Measurements from ENCODE around the gene CUTA. TPM values are rescaled to one million over a fixed set of nuclear protein-coding genes. Genes with fewer than 3 reads are reported as not detected.

CUTA gene
- polyA plus RNA-seq, 1 experiment, result 298 TPM

GRCh38 chr6:33433001-33433543, 15.2 kb upstream of the CUTA start:
- H3K4me3 ChIP-seq (ENCODE audit: low read depth, low read length), result no peak overlapping the region
- ChIA-PET CTCF (interaction anchor here (1.2 kb wide), 1 partner anchor 42 kb away, joined by 3 read pairs; no protein-coding TSS in a partner anchor), POLR2A (interaction anchor here (0.6 kb wide), 1 partner anchor 37 kb away, joined by 5 read pairs; no protein-coding TSS in a partner anchor)
- H3K27ac ChIP-seq (ENCODE audit: low read depth, low read length), result peak overlapping the region; percentile 11
- no peak for DNase-seq (ENCODE audit: low read depth, low spot score)
- H3K27me3 ChIP-seq (ENCODE audit: control insufficient read depth, insufficient read depth, low read length), result no peaks in the 10 kb centered on the region
- TF ChIP-seq, protein P1, sequence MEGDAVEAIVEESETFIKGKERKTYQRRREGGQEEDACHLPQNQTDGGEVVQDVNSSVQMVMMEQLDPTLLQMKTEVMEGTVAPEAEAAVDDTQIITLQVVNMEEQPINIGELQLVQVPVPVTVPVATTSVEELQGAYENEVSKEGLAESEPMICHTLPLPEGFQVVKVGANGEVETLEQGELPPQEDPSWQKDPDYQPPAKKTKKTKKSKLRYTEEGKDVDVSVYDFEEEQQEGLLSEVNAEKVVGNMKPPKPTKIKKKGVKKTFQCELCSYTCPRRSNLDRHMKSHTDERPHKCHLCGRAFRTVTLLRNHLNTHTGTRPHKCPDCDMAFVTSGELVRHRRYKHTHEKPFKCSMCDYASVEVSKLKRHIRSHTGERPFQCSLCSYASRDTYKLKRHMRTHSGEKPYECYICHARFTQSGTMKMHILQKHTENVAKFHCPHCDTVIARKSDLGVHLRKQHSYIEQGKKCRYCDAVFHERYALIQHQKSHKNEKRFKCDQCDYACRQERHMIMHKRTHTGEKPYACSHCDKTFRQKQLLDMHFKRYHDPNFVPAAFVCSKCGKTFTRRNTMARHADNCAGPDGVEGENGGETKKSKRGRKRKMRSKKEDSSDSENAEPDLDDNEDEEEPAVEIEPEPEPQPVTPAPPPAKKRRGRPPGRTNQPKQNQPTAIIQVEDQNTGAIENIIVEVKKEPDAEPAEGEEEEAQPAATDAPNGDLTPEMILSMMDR (IDR thresholded peaks at IDR 0.05; ENCODE audit: low read depth, low read length), result no peak
- H3K9me3 ChIP-seq (ENCODE audit: control insufficient read depth, insufficient read depth, low read length), result no peaks in the 10 kb centered on the region

- Histone ChIP-seq H3K27me3 (ENCODE audit: control insufficient read depth, insufficient read depth, low read length) (no peaks in the 10 kb centered on the region), H3K9me3 (ENCODE audit: control insufficient read depth, insufficient read depth, low read length) (no peaks in the 10 kb centered on the region), H3K4me3 (ENCODE audit: low read depth, low read length) (no peak overlapping the region), H3K27ac (ENCODE audit: low read depth, low read length) (no peak overlapping the region)
- CTCF ChIA-PET, result no interaction called here
- DNase-seq (ENCODE audit: low read depth, low spot score), result no peak
- TF ChIP-seq, protein P1 (IDR thresholded peaks at IDR 0.05; ENCODE audit: low read depth, low read length), result no peak
- POLR2A ChIA-PET, result no interaction called here
These were observed 14.6 kb upstream of the CUTA start for GRCh38 chr6:33432546-33432945.

GRCh38 chr6:33431880-33432541, 14.1 kb upstream of the CUTA start:
- H3K27ac ChIP-seq (ENCODE audit: low read depth, low read length), result no peak overlapping the region
- H3K4me3 ChIP-seq (ENCODE audit: low read depth, low read length), result no peak overlapping the region
- H3K9me3 ChIP-seq (ENCODE audit: control insufficient read depth, insufficient read depth, low read length), result no peaks in the 10 kb centered on the region
- ChIA-PET POLR2A (interaction anchor here (0.6 to 1.3 kb wide), 2 partner anchors 22 to 1056 kb away, joined by 4 to 6 read pairs; no protein-coding TSS in a partner anchor), CTCF (no interaction called here)
- TF ChIP-seq, protein P1 (IDR thresholded peaks at IDR 0.05; ENCODE audit: low read depth, low read length), result no peak
- H3K27me3 ChIP-seq (ENCODE audit: control insufficient read depth, insufficient read depth, low read length), result no peaks in the 10 kb centered on the region
- DNase-seq (ENCODE audit: low read depth, low spot score), result no peak

GRCh38 chr6:33430991-33431879, 13.3 kb upstream of the CUTA start:
- no peak for DNase-seq (ENCODE audit: low read depth, low spot score)
- TF ChIP-seq, protein P1 (IDR thresholded peaks at IDR 0.05; ENCODE audit: low read depth, low read length), result no peak
- Histone ChIP-seq H3K27me3 (ENCODE audit: control insufficient read depth, insufficient read depth, low read length) (no peaks in the 10 kb centered on the region), H3K27ac (ENCODE audit: low read depth, low read length) (no peak overlapping the region), H3K4me3 (ENCODE audit: low read depth, low read length) (peak overlapping the region; percentile 25; the same call in 1 of the 2 replicates), H3K9me3 (ENCODE audit: control insufficient read depth, insufficient read depth, low read length) (no peaks in the 10 kb centered on the region)
- POLR2A ChIA-PET, result interaction anchor here (0.6 to 1.7 kb wide), 5 partner anchors 9 to 1055 kb away, joined by 3 to 6 read pairs (median 4); partner anchors contain the start of genes RPS18 and VPS52
- CTCF ChIA-PET, result interaction anchor here (0.6 to 1.8 kb wide), 3 partner anchors 13 to 40 kb away, joined by 3 to 7 read pairs (median 3); partner anchors contain the start of genes CUTA and PHF1

All from AG04450 (cell line).